HUES6 (cell line): Measurements from ENCODE around the gene MB.
A peak's percentile ranks its signal among the peaks of the same experiment; 100 is the strongest.

Source experiments
- H3K27ac ChIP-seq: 2 replicates; pipeline ENCODE4 v1.7.0; 2013; ENCODE audit warnings: low read depth, mild to moderate bottlenecking, low read length, inconsistent platforms
- H3K27me3 ChIP-seq: 2 replicates; pipeline ENCODE4 v1.6.1; 2013; ENCODE audit warnings: low read length; ENCODE audit not compliant: control insufficient read depth, insufficient read depth
- H3K36me3 ChIP-seq: 2 replicates; pipeline ENCODE4 v1.6.1; 2013; ENCODE audit warnings: low read length; ENCODE audit not compliant: control insufficient read depth, insufficient read depth
- H3K4me1 ChIP-seq: 2 replicates; pipeline ENCODE4 v1.6.1; 2013; ENCODE audit warnings: low read length; ENCODE audit not compliant: control insufficient read depth, insufficient read depth
- H3K4me3 ChIP-seq: 2 replicates; pipeline ENCODE4 v1.5.1; 2013; ENCODE audit warnings: low read depth, low read length
- H3K9ac ChIP-seq: one replicate; pipeline ENCODE4 v1.6.1; 2013; ENCODE audit warnings: mild to moderate bottlenecking, low read length
- H3K9me3 ChIP-seq: 2 replicates; pipeline ENCODE4 v1.6.1; 2013; ENCODE audit warnings: low read depth, low read length; ENCODE audit not compliant: control insufficient read depth, insufficient read depth

The MB gene

GRCh38 chr22:35593891-35594470 lies 23.1 kb downstream of the MB start:
- H3K27me3 ChIP-seq = no peaks in the 10 kb centered on the region; the same call in 1 of the 2 replicates
- no peak overlapping the region for H3K9ac ChIP-seq
- H3K36me3 ChIP-seq = no peaks in the 10 kb centered on the region
- peaks cover 33% of the 10 kb centered on the region for H3K4me1 ChIP-seq
- no peak overlapping the region for H3K27ac ChIP-seq
- H3K9me3 ChIP-seq = no peaks in the 10 kb centered on the region
- no peak overlapping the region for H3K4me3 ChIP-seq

- no peak overlapping the region for H3K27ac ChIP-seq
- H3K36me3 ChIP-seq = no peaks in the 10 kb centered on the region
- H3K9me3 ChIP-seq = no peaks in the 10 kb centered on the region
- no peak overlapping the region for H3K4me3 ChIP-seq
- H3K9ac ChIP-seq = no peak overlapping the region
- no peaks in the 10 kb centered on the region; the same call in 1 of the 2 replicates for H3K27me3 ChIP-seq
- peaks cover 39% of the 10 kb centered on the region for H3K4me1 ChIP-seq
Measured at GRCh38 chr22:35593071-35593890, 23.8 kb downstream of the MB start.

- Histone ChIP-seq H3K36me3 (no peaks in the 10 kb centered on the region), H3K9me3 (no peaks in the 10 kb centered on the region), H3K27ac (no peak overlapping the region), H3K4me3 (no peak overlapping the region), H3K4me1 (peaks cover 39% of the 10 kb centered on the region), H3K27me3 (no peaks in the 10 kb centered on the region), H3K9ac (no peak overlapping the region)
Measured at GRCh38 chr22:35592418-35592967, 24.6 kb downstream of the MB start.

GRCh38 chr22:35591714-35592417 lies 25.3 kb downstream of the MB start:
- H3K36me3 ChIP-seq = no peaks in the 10 kb centered on the region
- no peaks in the 10 kb centered on the region for H3K27me3 ChIP-seq
- H3K9ac ChIP-seq = no peak overlapping the region
- H3K27ac ChIP-seq = no peak overlapping the region
- H3K4me1 ChIP-seq = peaks cover 39% of the 10 kb centered on the region
- no peak overlapping the region for H3K4me3 ChIP-seq
- H3K9me3 ChIP-seq = no peaks in the 10 kb centered on the region

- no peak overlapping the region for H3K9ac ChIP-seq
- no peaks in the 10 kb centered on the region for H3K27me3 ChIP-seq
- H3K9me3 ChIP-seq = no peaks in the 10 kb centered on the region
- H3K4me3 ChIP-seq = no peak overlapping the region
- no peak overlapping the region; the same call in 1 of the 2 replicates for H3K27ac ChIP-seq
- peaks cover 39% of the 10 kb centered on the region for H3K4me1 ChIP-seq
- no peaks in the 10 kb centered on the region for H3K36me3 ChIP-seq
Measured at GRCh38 chr22:35590634-35591295, 26.4 kb downstream of the MB start.

- Histone ChIP-seq H3K9me3 (no peaks in the 10 kb centered on the region), H3K4me3 (no peak overlapping the region), H3K4me1 (peaks cover 39% of the 10 kb centered on the region), H3K36me3 (no peaks in the 10 kb centered on the region), H3K9ac (peak overlapping the region; percentile 35), H3K27me3 (no peaks in the 10 kb centered on the region), H3K27ac (no peak overlapping the region)
Measured at GRCh38 chr22:35589756-35590093, 27.4 kb downstream of the MB start.

GRCh38 chr22:35589071-35589755 lies 27.9 kb downstream of the MB start:
- no peak overlapping the region for H3K4me3 ChIP-seq
- H3K9me3 ChIP-seq = no peaks in the 10 kb centered on the region
- H3K9ac ChIP-seq = peak overlapping the region; percentile 35
- peaks cover 37% of the 10 kb centered on the region for H3K4me1 ChIP-seq
- H3K36me3 ChIP-seq = no peaks in the 10 kb centered on the region
- H3K27me3 ChIP-seq = no peaks in the 10 kb centered on the region
- no peak overlapping the region for H3K27ac ChIP-seq

GRCh38 chr22:35587896-35588295 lies 29.2 kb downstream of the MB start:
- Histone ChIP-seq H3K36me3 (no peaks in the 10 kb centered on the region), H3K4me1 (peaks cover 30% of the 10 kb centered on the region), H3K9ac (no peak overlapping the region), H3K9me3 (no peaks in the 10 kb centered on the region), H3K27me3 (no peaks in the 10 kb centered on the region), H3K4me3 (no peak overlapping the region), H3K27ac (no peak overlapping the region)

- no peak overlapping the region for H3K9ac ChIP-seq
- H3K4me3 ChIP-seq = no peak overlapping the region
- H3K27ac ChIP-seq = no peak overlapping the region
- H3K27me3 ChIP-seq = no peaks in the 10 kb centered on the region
- H3K9me3 ChIP-seq = no peaks in the 10 kb centered on the region
- H3K4me1 ChIP-seq = peaks cover 26% of the 10 kb centered on the region
- no peaks in the 10 kb centered on the region for H3K36me3 ChIP-seq
Measured at GRCh38 chr22:35587447-35587870, 29.7 kb downstream of the MB start.

- Histone ChIP-seq H3K4me3 (no peak overlapping the region), H3K27me3 (no peaks in the 10 kb centered on the region), H3K9me3 (no peaks in the 10 kb centered on the region), H3K27ac (no peak overlapping the region), H3K4me1 (peaks cover 25% of the 10 kb centered on the region), H3K9ac (no peak overlapping the region), H3K36me3 (no peaks in the 10 kb centered on the region)
Measured at GRCh38 chr22:35586771-35587170, 30.4 kb downstream of the MB start.
